ENCODE measurements around the gene ANKRD6. TPM values are rescaled to one million over a fixed set of nuclear protein-coding genes. Genes with fewer than 3 reads are reported as not detected.

ANKRD6 gene
- total RNA-seq, 1 experiment from 2014 or later: 5.6 TPM

- Histone ChIP-seq H3K56ac (ENCODE audit: insufficient read length, low read depth, low read length) (no peak overlapping the region), H3K4ac (ENCODE audit: low read depth, low read length) (no peak overlapping the region), H2BK5ac (ENCODE audit: insufficient read length, low read length) (no peak overlapping the region), H4K8ac (replicated peaks; ENCODE audit: insufficient read length, low read depth, low read length) (no peak overlapping the region), H3K9me3 (ENCODE audit: control insufficient read depth, low read depth, low read length) (no peaks in the 10 kb centered on the region), H2AFZ (ENCODE audit: low read length) (no peak overlapping the region), H3T11ph (ENCODE audit: low read length) (no peak overlapping the region), H3K18ac (ENCODE audit: insufficient read length, low read depth, low read length) (no peak overlapping the region), H4K91ac (ENCODE audit: insufficient read length, low read depth, low read length) (no peak overlapping the region), H3K9ac (ENCODE audit: extremely low read depth, insufficient read length, low read length) (no peak overlapping the region), H3K79me1 (ENCODE audit: insufficient read depth, low read depth, low read length, poor library complexity, severe bottlenecking) (no peaks in the 10 kb centered on the region), H3K79me2 (ENCODE audit: insufficient read depth, low read length) (no peaks in the 10 kb centered on the region), H3K4me1 (ENCODE audit: insufficient read depth, low read length) (no peaks in the 10 kb centered on the region), H2AK5ac (ENCODE audit: insufficient read length, low read length) (no peak overlapping the region), H2BK12ac (ENCODE audit: insufficient read length, low read depth, low read length) (no peak overlapping the region), H3K23me2 (ENCODE audit: insufficient read length, low read depth, low read length, poor library complexity, severe bottlenecking) (no peaks in the 10 kb centered on the region), H3K14ac (ENCODE audit: insufficient read depth, low read length) (no peak overlapping the region), H4K20me1 (ENCODE audit: control insufficient read depth, insufficient read depth, insufficient read length) (no peaks in the 10 kb centered on the region), H3K23ac (ENCODE audit: insufficient read length, low read depth, low read length) (no peak overlapping the region), H2BK120ac (ENCODE audit: low read depth, low read length, poor library complexity, severe bottlenecking) (no peak overlapping the region), H2BK15ac (ENCODE audit: low read depth, low read length) (no peak overlapping the region), H3K4me2 (ENCODE audit: insufficient read depth, insufficient read length, low read length) (no peak overlapping the region), H4K5ac (ENCODE audit: insufficient read length, low read depth, low read length) (no peak overlapping the region), H3K27ac (ENCODE audit: insufficient read length, low read depth, low read length) (no peak overlapping the region), H2BK20ac (ENCODE audit: low read depth, low read length, poor library complexity, severe bottlenecking) (no peak overlapping the region), H3K27me3 (ENCODE audit: insufficient read depth, low read length) (no peaks in the 10 kb centered on the region; the same call in 1 of the 2 replicates)
- Mint-ChIP-seq H3K27me3 (ENCODE audit: low read depth) (peaks cover 2% of the 10 kb centered on the region; the same call in 1 of the 2 replicates), H3K27ac (no peak overlapping the region), H3K9me3 (no peaks in the 10 kb centered on the region), H3K4me3 (no peak overlapping the region), H3K36me3 (ENCODE audit: insufficient read depth in 1 of 3, low read depth in 3 of 3) (no peaks in the 10 kb centered on the region), H3K4me1 (no peaks in the 10 kb centered on the region)
- no peak for TF ChIP-seq CTCF (conservative IDR thresholded peaks at IDR 0.05)
- no CpG with 5 or more reads among the region's 5 CpGs for WGBS (ENCODE audit: extremely low coverage, insufficient read length, low lambda C conversion rate)
- DNase-seq: no peak
These were observed 172.9 kb downstream of the ANKRD6 start for GRCh38 chr6:89605861-89606260.
